NCI-H2227 (cell line): ENCODE results near the gene PLPP4.

ENCODE experiments used
- DNase-seq: peaks from one replicate; lab custom pipeline; 2025; ENCODE audit not compliant: unreplicated experiment; lab: John Stamatoyannopoulos, UW

PLPP4 gene

DNA sequence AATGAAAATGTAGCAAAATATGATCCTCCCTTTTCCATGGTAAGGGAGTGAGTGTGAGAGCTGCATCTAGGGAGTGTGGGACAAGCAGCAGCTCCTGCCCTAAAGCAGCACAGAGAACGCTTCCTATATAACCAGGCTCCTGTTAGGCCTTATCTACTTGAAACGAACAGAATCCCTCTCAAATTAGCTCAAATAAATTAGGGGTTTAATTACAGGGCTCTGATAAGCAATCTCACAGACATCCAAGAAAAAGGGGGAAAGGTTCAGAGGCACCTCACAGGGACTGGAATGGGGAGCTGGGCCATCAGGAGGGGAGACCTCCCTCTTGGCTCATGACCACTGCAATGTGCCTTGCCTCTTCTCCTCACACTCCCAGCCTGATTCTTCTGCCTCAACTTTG is 57.9 kb downstream of the PLPP4 start:
- no peak for DNase-seq

DNA sequence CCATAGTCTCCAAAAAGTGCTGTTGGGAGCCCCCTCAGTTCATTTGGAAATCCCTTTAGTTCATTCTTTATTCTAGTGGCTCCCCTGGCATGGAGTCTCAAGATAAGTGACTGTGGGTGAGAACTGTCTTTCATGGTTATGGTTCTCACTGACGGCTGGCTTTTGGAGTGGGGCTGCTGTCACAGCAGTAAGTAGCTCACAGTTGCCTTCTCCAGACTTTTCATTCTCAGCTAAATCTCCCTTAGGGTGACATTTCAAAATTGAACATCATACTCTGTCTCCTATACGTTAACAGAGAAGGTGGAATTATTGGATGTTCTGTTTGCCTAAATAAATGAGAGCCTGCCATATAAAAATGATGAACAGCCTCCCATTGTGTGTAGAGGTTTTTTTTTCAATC is 58.7 kb downstream of the PLPP4 start:
- no peak for DNase-seq

DNA sequence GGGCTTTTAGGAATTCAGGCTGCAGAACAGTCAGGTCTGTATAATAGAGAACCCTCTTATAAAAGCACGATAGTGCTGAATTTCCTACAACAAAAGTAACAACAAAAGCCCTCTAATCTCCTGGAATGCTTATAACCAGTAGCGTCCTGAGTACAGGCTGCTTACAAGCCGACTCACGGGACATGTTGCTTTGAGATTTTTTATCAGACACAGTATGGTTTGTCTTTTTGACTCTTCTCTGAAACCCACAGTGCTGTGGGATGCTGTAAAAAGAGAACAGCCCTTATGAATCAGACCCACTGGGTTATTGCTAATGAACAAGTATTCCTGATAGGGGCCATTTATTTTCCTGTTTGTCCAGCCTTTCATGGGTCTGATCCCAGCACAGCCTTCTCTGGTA is 59.4 kb downstream of the PLPP4 start:
- DNase-seq = no peak

DNA sequence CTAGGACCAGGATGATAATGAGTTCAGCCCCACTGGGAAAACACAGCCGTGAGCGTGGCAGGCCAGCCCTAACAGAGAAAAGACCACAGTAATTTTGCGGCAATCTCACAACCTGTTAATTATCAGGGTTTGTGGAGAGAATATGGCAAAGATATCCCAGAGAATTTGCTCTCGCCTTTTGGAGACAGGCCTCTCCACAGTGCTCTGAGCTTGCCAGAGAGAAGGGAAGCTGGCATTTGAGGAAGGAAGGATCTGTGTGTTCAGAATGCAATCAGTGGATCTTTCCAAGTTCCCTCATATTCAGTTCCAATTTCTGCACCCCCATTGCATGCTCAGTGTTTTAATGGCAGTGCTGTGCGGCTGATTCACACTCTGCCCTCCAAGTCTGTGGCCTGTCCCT is 60.2 kb downstream of the PLPP4 start:
- peak; percentile 7 for DNase-seq

DNA sequence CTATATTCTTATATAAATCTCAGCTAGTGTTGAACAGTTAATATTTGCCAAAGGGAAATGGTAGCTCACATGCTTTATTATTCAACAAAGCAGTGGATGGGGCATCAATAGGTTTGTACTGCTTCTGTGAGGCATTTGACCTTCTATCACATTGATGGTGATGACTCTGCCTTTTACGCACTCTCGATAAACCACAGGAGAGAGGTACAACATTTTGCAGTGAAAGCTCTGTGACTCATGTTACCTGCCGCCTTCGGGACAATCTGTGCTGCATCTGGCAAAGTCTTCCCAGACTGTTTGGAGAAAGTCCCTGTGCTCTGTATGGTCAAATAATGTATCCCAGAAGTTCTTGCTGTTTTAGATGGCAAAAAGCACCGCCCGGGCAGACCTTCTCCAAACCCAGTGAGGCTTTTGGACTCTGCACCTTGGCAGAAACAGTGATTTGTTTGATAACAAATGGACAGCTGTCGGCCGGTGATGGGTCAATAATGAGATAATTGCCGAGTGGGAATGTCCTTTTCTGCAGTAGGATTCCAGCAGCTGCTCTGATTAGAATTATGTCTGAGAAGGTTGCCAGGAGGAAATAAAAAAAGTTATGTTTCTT is 61.0 kb downstream of the PLPP4 start:
- DNase-seq = no peak

DNA sequence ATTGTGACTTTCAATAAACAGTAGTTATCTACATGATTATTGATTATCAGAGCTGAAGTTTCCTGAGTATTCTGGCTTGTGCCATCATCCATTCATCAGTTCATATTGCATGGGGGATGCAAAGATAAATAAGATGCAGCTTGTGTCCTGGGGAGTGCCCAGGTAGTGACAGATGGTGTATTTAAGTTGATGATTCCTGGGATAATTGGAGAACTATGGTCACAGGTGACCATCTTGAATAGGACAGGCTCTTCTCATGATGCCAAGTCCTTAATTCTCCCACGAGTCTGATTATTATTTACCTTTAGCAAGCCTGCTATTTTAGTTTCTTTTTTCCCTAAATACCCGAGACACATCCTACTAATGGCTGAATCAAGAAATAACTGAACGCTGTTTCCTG is 64.9 kb downstream of the PLPP4 start:
- peak; percentile 63 for DNase-seq

DNA sequence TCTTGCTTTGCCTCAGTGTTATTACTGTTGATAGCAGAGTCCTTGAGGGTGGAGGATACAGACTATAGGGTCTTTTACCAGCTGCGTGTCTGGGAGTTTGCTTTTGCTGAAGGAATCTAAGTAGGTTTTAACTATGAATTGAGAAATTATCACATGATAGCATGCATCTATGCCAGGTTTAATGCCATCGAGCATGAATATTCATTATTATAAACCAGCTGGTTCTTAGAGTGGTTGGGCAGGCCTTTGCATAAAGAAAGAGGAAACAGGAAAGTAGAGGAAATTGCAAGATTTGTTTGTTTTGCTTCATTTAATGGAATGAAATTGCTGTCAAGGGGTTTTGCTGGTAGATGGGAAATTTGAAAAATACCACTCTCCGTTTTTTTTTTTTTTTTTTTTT is 70.7 kb downstream of the PLPP4 start:
- DNase-seq = no peak

DNA sequence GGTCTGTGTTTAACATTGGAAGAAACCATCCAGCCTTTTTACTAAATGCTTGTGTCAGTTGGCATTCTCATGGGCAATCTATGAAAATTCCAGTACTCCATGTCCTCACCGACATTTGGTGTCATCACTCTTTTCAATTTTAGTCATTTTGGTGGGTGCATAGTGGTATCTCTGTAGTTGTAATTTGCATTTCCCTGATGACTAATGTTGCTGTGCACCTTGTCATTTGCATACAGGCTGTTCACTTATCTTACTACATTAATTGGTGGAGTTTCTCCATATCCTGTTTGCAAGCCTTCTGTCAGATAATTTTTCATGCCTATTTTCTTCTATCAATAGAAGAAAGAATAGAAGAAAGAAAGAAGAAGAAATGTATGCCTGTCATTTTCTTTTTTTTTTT is 73.7 kb downstream of the PLPP4 start:
- no peak for DNase-seq

DNA sequence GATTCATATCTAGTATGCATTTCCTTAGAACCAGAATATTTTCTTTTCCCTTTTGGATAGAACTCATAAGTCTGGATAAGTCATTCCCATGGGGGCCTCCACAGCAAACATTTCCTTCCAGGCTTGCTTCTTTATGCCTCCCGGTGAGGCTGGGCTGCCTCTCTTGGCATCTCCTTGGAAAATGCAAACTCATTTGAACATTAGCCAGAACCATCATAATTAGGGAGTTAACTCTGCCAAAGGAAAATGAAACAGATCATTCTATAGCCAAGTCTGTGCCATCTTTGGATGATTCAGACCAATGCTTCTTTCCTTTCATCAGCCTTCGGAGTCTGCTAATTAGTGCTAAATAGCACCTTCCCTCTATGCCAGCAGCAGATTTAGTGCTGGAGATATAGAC is 81.1 kb downstream of the PLPP4 start:
- no peak for DNase-seq

DNA sequence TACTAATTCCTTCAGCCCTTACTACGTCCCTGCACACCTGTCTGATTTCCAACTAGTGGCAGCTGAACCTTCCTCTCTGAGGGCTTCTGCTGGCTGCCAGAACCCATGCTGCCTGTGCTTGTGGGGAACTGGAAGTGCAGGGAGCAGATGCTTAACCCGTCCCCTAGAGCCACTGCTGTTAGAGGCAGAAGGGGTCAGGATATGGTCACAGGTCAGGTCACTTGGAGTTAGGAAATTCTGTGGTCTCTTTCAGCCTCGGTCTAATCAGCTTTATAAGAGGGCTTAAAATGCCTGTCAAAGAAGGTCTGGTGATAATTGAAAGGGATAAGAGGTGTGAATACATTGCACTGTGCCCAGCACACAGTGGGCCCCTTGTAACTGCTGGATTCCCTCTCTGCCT is 82.0 kb downstream of the PLPP4 start:
- DNase-seq = no peak

DNA sequence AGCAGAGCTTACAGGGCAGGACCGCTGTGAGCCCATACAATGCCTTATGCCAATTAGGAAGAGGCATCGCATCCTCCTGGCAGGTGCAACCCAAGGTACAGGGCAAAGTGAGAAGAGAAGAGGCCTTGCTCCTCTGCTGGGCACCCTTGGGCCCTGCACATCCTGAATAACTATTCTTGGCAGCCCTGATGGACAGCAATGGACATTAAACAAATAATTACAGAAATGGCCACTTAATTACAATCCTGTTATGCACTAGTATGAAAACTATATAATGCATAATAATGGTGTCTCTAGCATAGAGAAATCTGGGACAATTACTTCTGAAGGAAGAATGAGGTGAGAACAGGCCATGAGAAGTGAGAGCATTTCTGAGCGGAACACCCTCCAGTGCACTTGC is 83.5 kb downstream of the PLPP4 start:
- no peak for DNase-seq

DNA sequence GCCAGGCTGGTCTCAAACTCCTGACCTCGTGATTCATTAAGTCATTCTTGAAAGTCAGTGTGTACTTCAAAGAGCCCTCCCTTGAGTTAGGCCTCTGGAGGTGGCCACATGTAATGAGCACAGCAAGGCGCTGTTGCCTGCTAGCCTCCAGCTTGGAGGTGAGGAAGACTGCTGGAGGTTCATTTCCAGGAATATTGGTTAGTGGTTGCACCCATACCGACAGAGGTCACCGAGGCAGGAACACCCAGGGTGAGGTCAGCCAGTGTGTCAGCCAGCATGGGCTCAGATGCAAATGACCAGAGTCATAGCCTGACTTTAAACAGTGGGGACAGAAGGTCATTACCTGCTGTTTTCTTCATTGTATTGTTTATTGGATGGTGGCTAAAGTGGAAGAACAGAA is 85.0 kb downstream of the PLPP4 start:
- no peak for DNase-seq

DNA sequence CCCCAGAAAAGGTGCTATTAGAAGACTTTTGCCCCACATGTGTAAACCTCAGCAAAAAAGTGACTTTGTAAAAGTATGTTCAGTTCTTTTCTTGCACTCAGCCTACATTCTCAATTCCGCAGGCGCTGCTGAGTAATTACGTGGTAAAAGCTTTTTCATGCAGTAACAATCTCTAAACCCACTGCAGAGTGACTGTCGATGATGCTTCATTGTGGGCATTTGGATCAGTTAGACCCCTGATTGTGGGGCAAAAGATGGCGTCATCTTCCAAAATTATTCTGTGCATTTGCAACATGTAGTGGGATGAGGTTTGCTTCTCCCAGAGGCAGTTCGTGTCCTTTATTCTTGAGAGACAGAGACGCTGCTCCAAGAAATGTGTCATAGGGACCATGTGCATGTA is 85.6 kb downstream of the PLPP4 start:
- DNase-seq = no peak

DNA sequence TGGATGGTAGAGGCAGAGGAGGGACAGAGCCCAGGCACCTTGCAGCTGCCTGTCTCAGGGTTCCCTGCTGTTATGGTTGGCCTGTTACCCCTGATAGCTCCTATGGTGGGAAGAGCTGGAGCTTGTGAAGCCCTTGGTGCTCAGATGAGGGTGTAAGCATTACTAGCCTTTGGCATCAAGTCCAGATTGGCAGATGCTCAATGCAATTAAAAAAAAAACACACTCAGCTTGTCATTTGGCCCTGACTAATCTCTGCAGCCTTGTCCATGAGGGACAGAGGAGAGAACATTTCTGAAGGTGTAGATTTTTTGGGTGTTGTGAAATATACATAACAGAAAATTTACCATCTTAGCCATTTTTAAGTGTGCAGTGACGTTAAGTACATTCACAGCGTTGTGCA is 86.3 kb downstream of the PLPP4 start:
- DNase-seq = no peak

DNA sequence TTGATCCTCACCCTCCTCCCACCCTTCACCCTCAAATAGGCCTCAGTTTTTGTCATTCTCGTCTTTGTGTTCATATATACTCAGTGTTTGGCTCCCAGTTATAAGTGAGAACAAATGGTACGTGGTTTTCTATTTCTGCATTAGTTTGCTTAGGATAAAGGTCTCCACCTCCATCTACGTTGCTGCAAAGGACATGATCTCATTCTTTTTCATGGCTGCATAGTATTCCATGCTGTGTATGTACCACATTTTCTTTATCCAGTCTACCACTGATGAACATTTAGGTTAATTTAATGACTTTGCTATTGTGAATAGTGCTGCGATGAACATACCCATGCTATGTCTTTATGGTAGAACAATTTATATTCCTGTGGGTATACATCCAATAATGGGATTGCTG is 91.2 kb downstream of the PLPP4 start:
- DNase-seq = no peak

DNA sequence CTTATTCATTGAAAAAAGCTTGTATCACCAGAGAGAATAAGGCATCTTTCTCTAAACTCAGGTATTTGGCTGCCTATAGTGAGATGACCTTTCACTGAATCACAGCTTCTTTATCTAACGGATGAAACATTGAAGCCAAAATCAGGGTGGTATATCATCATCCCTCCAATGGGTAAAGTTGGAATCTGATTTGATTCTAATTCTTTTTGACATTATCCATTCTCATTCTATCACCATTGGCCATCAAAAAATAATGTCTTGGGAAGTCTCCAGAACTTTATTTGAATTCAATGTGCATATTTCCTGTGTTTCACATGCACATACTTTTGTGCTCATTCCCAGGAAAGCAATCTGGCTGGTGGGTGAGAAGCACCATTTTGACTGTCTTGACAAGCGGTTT is 95.2 kb downstream of the PLPP4 start:
- no peak for DNase-seq

DNA sequence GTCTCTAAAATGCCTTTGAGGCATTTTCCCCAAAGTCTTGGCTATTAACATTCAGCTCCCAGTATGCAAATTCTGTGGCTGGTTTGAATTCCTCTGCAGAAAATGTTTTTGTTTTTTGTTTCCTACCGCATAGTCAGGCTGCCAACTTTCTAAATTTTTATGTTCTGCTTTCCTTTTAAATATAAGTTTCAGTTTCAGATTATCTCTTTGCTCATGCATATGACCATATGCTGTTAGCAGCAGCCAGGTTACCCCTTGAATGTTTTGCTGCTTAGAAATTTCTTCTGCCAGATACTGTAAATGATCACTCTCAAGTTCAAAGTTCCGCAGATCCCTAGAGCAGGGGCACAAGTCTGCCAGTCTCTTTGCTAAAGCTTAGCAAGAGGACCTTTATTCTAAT is 96.9 kb downstream of the PLPP4 start:
- DNase-seq = no peak

DNA sequence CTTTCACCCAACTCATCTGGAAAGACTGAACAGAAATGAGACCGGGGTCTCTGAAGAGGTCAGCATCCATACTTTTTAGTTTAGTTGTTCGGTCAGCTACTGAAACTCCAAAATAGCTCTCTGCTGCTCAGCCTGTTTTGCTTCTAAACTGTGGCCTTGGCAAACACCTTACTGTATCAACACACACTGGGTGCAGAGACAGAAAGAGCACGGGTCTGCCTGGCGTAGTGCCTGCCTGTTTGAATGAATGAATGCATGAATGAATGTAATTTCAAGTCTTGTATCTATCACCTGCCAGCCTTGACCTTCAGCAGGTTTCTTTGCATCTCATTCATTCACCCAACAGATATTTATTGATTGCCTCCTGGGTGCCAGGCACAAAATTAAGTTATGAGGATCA is 98.4 kb downstream of the PLPP4 start:
- no peak for DNase-seq

DNA sequence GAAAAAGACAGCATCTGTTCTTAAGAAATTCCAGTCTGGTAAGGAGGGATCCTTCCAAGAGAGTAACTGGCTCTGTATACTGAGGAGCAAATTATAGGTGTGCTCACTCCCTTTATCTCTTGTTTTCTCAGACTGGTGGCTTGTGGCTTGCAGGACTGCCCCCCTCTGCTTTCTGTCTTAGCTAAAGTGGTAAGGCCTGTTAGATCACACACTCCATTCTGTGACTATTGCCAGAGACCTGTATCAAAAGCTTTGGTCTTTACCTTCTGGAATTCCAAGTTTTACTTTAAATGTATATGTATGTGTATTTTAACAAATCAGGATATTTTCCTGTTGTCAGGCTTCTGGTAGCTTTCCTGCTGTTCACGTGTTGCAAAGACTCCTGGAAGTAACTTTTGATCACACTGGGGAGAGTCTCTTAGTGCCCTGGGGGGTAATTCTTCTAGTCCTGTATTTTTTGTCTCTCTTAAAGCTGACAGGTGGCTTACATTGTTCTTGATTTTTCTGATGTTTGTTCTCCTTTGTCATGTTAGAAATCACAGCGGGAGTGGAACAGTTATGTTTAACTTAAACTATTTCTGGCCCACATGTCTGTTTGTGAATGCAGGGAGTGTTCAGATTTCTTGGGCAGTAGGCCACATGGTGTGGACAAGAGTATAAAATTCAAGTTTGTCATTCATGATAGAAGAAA is 99.0 kb downstream of the PLPP4 start:
- peak; percentile 53 for DNase-seq

DNA sequence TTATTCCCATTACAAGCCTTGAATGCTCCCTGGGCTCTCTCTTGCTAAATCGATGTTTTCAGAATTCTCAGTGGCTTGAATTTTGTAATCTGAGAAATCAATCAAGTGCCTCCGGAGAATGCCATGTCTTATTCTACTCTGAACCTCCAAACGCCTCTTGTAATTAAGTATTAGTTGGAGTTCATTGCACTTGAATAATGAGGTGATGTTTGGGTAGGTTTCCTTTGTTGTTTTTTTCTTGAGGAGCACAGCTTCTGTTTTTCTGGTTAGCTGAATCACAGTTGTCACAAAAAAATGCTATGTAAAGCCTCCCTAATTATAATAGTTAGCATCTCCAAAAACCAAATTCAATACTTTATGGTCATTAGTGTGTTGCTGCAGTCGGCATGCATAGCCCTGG is 100.3 kb downstream of the PLPP4 start:
- DNase-seq = peak; percentile 38

DNA sequence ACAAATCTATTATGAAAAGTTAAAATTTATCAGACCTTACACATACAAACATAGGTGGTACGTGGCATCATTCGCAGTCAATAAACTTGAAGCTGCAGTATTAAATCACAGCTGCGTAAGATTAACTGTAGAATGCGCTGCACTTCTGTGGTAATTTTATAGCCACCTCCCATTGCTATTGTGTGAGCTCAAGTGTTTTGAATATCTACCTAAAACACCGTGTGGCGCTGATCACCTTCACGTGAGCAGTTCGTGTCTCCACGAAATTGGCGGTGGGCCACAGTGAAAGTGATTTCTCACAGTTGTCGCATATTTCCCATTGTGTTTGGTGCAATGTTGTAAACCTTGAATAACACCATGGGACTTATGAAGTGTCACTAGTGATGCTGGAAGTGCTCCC is 102.8 kb downstream of the PLPP4 start:
- no peak for DNase-seq

DNA sequence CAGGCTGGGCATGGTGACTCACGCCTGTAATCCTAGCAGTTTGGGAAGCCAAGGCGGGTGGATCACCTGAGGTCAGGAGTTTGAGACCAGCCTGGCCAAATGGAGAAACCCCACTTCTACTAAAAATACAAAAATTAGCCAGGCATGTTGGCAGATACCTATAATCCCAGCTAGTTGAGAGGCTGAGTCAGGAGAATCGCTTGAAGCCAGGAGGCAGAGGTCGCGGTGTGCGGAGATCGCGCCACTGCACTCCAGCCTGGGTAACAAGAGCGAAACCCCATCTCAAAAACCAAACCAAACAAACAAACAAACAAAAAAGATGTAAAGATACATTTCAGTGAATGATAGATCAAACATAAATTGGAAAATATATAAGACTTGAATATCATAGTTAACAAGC is 105.9 kb downstream of the PLPP4 start:
- no peak for DNase-seq

DNA sequence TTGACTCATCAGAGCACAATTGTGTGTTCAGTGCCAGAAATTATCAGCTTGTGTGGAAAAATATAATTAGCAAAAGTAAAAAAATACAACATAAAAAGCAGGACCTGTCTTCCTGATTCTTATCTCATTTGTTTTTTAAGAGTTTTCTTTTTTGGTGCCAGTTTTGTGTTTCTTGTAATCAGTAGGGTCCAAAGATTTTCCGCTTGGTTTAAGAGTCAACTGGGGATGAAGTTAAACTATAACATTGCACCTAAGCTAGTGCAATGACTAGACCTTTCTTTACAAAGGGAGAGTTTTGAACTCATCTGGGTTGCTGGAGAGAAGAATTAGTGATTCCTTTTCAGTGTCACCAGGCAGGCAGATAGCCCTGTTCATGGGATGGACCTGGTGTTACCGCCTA is 113.4 kb downstream of the PLPP4 start:
- DNase-seq = no peak
